Measurements from ENCODE around the gene IGFBP5. TPM values are rescaled to one million over a fixed set of nuclear protein-coding genes. Genes with fewer than 3 reads are reported as not detected.

Gene IGFBP5
- polyA plus RNA-seq, 1 of the 3 experiments (the other 2 are of a cell fraction), result 323 TPM

DNA sequence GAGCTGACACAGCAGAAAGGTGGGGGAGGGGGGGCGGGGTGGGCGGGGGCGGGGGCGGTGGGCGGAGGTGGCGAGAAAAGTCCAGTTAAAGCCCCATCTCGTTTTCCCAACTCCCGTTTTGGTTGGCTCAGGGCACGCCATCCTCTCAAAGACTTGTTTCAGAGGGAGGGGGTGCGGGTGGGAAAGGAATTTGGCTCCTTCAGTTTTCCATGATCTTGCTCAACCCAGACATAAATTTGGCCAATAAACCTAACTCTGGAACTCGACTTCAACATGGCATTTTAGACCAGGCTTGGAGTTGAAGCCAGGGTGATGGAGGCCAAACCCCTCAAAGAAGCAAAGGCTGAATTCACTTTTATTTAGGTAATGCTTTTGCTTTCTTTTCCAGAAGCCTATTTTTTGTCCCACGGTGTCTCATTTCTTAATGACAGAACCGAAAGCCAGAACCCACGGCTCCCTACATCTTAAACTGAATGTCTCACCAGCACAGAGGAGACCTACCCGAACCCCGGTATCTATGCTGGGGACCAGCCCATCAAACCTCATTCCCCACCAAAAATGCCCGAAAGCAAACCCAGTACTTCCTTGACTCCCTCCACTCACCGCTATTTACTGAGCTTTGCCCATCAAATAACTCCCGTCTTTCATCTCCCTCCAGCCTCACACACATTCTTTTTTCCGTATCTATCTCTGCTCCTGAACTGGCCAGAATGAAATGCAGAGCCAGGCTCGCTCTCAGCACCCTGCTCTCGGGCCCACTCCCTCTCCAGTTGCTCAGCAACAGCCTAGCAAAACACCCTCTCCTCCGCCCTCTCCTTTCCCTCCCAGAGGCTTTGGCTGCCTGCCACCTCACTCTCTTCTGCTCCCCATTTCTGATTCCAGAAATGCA, 4.3 kb downstream of the IGFBP5 start:
- no peaks in the 10 kb centered on the region for H3K9me3 ChIP-seq
- H3F3A ChIP-seq (replicated peaks; ENCODE audit: insufficient read depth), result peaks cover 18% of the 10 kb centered on the region
- peaks cover 5% of the 10 kb centered on the region; the same call in 1 of the 2 replicates for H4K20me1 ChIP-seq (ENCODE audit: insufficient read depth)
- no peaks in the 10 kb centered on the region for H3K79me2 ChIP-seq (ENCODE audit: insufficient read depth)
- peak overlapping the region; percentile 60 to 66 for H3K4me3 ChIP-seq (ENCODE audit: low read depth in 2 of 2, low read length in 1 of 2)
- POLR2A ChIA-PET, result no interaction called here
- 35% methylated on average over 23 of the region's 23 CpGs for WGBS (ENCODE audit: low lambda C conversion rate)
- peaks cover 0 to 3% of the 10 kb centered on the region in 2 experiments for H3K36me3 ChIP-seq (replicated peaks in 1 of 2; ENCODE audit: control insufficient read depth in 1 of 2, insufficient read depth in 2 of 2, low read length in 1 of 2)
- no peaks in the 10 kb centered on the region for H3K27me3 ChIP-seq (ENCODE audit: insufficient read depth)
- peaks cover 29 to 46% of the 10 kb centered on the region in 2 experiments for H3K4me1 ChIP-seq (ENCODE audit: control insufficient read depth in 1 of 2, insufficient read depth in 2 of 2, low read depth in 1 of 2, low read length in 1 of 2)
- peak overlapping the region; percentile 47 to 72; a peak in 3 of 4 replicates for H3K27ac ChIP-seq (ENCODE audit: low read depth in 2 of 2, low read length in 1 of 2)
- peak; percentile 95 for DNase-seq
- peak overlapping the region; percentile 71 for H3K4me2 ChIP-seq
- H2AFZ ChIP-seq (ENCODE audit: low read depth), result 0 out of 2 replicates have a peak overlapping the region, but pooled peaks have one; percentile 49
- peak overlapping the region; percentile 43; the same call in 1 of the 2 replicates for H3K9ac ChIP-seq
- CTCF ChIA-PET, result interaction anchor here (0.6 to 2.9 kb wide), 6 partner anchors 10 to 1022 kb away, joined by 3 to 7 read pairs (median 5); no protein-coding TSS in a partner anchor
- no peak for TF ChIP-seq FOXM1 (IDR thresholded peaks at IDR 0.05; ENCODE audit: low read depth)
- TF ChIP-seq NFIC (IDR thresholded peaks at IDR 0.05; ENCODE audit: borderline replicate concordance), result peak; percentile 4; the same call in 1 of the 2 replicates
- TF ChIP-seq RXRA (IDR thresholded peaks at IDR 0.05; ENCODE audit: borderline replicate concordance, low read depth), result no peak
- TF ChIP-seq RFX5 (IDR thresholded peaks at IDR 0.05; ENCODE audit: low read length), result 0 out of 2 replicates have a peak, but pooled peaks have one; percentile 11
- peak; percentile 16; the same call in 1 of the 2 replicates for TF ChIP-seq MXI1 (IDR thresholded peaks at IDR 0.05; ENCODE audit: low read depth, low read length)
- H3K9me2 ChIP-seq, result no peaks in the 10 kb centered on the region

DNA sequence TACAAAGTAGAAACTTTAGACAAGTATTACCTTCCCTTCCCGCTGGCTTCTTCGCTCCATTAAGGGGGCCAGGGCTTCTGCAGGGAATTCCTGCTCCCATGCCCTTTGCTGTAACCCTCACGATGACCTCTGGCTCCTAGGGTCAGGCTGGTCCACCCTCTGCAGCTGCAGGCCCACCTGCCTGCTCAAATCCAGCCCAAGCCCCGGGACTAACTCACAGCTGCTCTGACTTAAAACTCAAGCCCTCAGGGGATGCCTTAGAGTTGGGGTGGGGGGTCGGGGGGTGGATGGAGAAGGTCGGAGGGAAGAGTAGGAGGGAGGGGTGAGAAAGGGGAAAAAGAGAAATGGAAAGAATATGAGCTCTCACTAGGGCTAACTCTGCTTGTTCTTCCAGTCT, 4.9 kb downstream of the IGFBP5 start:
- no peak for DNase-seq
- WGBS (ENCODE audit: low lambda C conversion rate), result 79% methylated on average over 6 of the region's 6 CpGs
- Histone ChIP-seq H3F3A (replicated peaks; ENCODE audit: insufficient read depth) (peaks cover 12% of the 10 kb centered on the region), H2AFZ (ENCODE audit: low read depth) (no peak overlapping the region), H4K20me1 (ENCODE audit: insufficient read depth) (peaks cover 5% of the 10 kb centered on the region; the same call in 1 of the 2 replicates), H3K4me3 (ENCODE audit: low read depth in 2 of 2, low read length in 1 of 2) (no peak overlapping the region; a peak in 1 of 4 replicates), H3K36me3 (replicated peaks in 1 of 2; ENCODE audit: control insufficient read depth in 1 of 2, insufficient read depth in 2 of 2, low read length in 1 of 2) (peaks cover 0 to 3% of the 10 kb centered on the region in 2 experiments), H3K27me3 (ENCODE audit: insufficient read depth) (no peaks in the 10 kb centered on the region), H3K27ac (ENCODE audit: low read depth in 2 of 2, low read length in 1 of 2) (no peak overlapping the region), H3K4me2 (peak overlapping the region; percentile 43; the same call in 1 of the 2 replicates), H3K4me1 (ENCODE audit: control insufficient read depth in 1 of 2, insufficient read depth in 2 of 2, low read depth in 1 of 2, low read length in 1 of 2) (peaks cover 23 to 44% of the 10 kb centered on the region in 2 experiments), H3K9me3 (no peaks in the 10 kb centered on the region), H3K79me2 (ENCODE audit: insufficient read depth) (no peaks in the 10 kb centered on the region), H3K9me2 (no peaks in the 10 kb centered on the region), H3K9ac (no peak overlapping the region)
- ChIA-PET POLR2A (interaction anchor here (1.1 kb wide), 1 partner anchor 175 kb away, joined by 3 read pairs; no protein-coding TSS in a partner anchor), CTCF (interaction anchor here (0.7 to 2.9 kb wide), 4 partner anchors 11 to 1023 kb away, joined by 5 to 7 read pairs (median 6); no protein-coding TSS in a partner anchor)
- TF ChIP-seq, protein P1, sequence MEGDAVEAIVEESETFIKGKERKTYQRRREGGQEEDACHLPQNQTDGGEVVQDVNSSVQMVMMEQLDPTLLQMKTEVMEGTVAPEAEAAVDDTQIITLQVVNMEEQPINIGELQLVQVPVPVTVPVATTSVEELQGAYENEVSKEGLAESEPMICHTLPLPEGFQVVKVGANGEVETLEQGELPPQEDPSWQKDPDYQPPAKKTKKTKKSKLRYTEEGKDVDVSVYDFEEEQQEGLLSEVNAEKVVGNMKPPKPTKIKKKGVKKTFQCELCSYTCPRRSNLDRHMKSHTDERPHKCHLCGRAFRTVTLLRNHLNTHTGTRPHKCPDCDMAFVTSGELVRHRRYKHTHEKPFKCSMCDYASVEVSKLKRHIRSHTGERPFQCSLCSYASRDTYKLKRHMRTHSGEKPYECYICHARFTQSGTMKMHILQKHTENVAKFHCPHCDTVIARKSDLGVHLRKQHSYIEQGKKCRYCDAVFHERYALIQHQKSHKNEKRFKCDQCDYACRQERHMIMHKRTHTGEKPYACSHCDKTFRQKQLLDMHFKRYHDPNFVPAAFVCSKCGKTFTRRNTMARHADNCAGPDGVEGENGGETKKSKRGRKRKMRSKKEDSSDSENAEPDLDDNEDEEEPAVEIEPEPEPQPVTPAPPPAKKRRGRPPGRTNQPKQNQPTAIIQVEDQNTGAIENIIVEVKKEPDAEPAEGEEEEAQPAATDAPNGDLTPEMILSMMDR (IDR thresholded peaks at IDR 0.05), result no peak
- TF ChIP-seq FOXM1 (IDR thresholded peaks at IDR 0.05; ENCODE audit: low read depth), result no peak
- no peak for TF ChIP-seq RCOR1 (IDR thresholded peaks at IDR 0.05; ENCODE audit: low read length)
- TF ChIP-seq FOSL2 (IDR thresholded peaks at IDR 0.05; ENCODE audit: borderline replicate concordance, low read depth), result no peak
